K562 (cell line): ENCODE data around the gene VPS37B. TPM values are rescaled to one million over a fixed set of nuclear protein-coding genes. Genes with fewer than 3 reads are reported as not detected.

Experiments used
- CREB3 ChIP-seq: fragments of 450-650 bp; conservative IDR thresholded peaks from 2 replicates; pipeline ENCODE4 v1.6.1; 2016; ENCODE audit warnings: missing genetic modification characterization, low read depth, mild to moderate bottlenecking, missing compliant biosample characterization, moderate library complexity
- CREB3L1 ChIP-seq: fragments of 450-650 bp; IDR thresholded peaks from 2 replicates; pipeline ENCODE4 v1.6.1; 2014; ENCODE audit warnings: low read depth, mild to moderate bottlenecking, moderate library complexity, borderline replicate concordance
- SPI1 ChIP-seq: IDR thresholded peaks from 2 replicates; pipeline ENCODE4 v1.6.1; 2011; ENCODE audit warnings: low read depth, low read length, control low read depth, borderline replicate concordance
- TCFL5 ChIP-seq: fragments of 250-450 bp; sonication (Bioruptor Pico); conservative IDR thresholded peaks from 2 replicates; pipeline ENCODE4 v1.6.1; 2021; ENCODE audit warnings: mild to moderate bottlenecking, moderate library complexity, matching md5 sums
- ZNF224 ChIP-seq: sonication (generic); formaldehyde crosslinking; IDR thresholded peaks from 2 replicates; pipeline ENCODE4 v1.8.0; 2022; ENCODE audit warnings: mild to moderate bottlenecking, missing genetic modification reagents
- ZNF263 ChIP-seq: sonication (generic); formaldehyde crosslinking; IDR thresholded peaks from 2 replicates; pipeline ENCODE4 v1.8.0; 2022; ENCODE audit warnings: mild to moderate bottlenecking, missing genetic modification reagents, borderline replicate concordance
- polyA plus RNA-seq, 8 experiments: library from polyadenylated mRNA; depleted of rRNA in 4 of 8; stranded (reverse) in 5 of 8; unstranded in 3 of 8; fragments of >200 nt; fragmentation: Nextera tagmentation in 2 of 8; fragmentation: Illumina TruSeq in 1 of 8; extraction: Ambion mirVana in 2 of 8; extraction: Trizol in 1 of 8; gene quantifications; 2 replicates each; pipeline versions ENCODE4 v1.2.1 to v1.2.3, GENCODE V29; 2011 to 2014; ENCODE audit warnings: inconsistent platforms in 1 of 8, missing spikeins in 1 of 8
- total RNA-seq, 7 experiments: library from RNA; depleted of rRNA in 6 of 7; stranded (reverse); fragments of >200 nt in 6 of 7; fragmentation: Illumina TruSeq in 2 of 7; extraction: Trizol in 2 of 7; gene quantifications; 2 replicates each; pipeline versions ENCODE4 v1.2.1 to v1.2.3, GENCODE V29; 2011 to 2021; ENCODE audit warnings: low replicate concordance in 1 of 7

VPS37B gene
- total and polyA plus RNA-seq, 9 of the 15 experiments (the other 6 are each of a cell fraction or from before 2014, with no cell fraction given) = 0.28 to 37.4 (median 17.9) TPM

DNA sequence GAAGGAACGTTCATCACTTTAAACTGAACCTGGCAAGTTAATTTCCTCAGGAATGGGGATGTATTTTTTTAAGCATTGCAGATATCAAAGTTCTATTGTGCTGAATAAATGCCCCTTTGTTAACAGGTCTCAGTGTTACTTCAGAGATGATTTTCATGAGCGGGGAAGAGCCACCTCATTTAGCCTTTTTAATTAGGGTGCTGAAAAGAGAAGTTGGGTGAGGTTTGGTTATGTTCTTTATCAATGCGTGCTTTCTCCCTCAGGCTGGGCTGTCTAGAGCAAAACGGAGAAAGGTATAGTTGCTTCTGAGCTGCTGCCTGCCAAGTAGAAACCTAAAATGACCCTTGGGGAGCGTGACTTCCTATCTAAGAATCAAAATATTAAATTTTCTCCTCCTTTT is 68.7 kb downstream of the VPS37B start (continued):
- no peak for TF ChIP-seq TCFL5 (CRISPR knock-in tag)
- no peak for TF ChIP-seq SPI1
- TF ChIP-seq ZNF224 (CRISPR knock-in tag) = no peak
- no peak for TF ChIP-seq ZNF263
- no peak for TF ChIP-seq CREB3 (tag)
- TF ChIP-seq CREB3L1 = no peak
- TF ChIP-seq, all 486 proteins: peak for 0
